Esophagus (tissue), 2 donors: ENCODE data around the gene NDOR1. TPM values are rescaled to one million over a fixed set of nuclear protein-coding genes. Genes with fewer than 3 reads are reported as not detected.

Source experiments
- polyA plus RNA-seq, 2 donors: library from polyadenylated mRNA; stranded (reverse); fragments of 200-250 nt; gene quantifications; one replicate each; pipeline ENCODE4 v1.2.3, GENCODE V29; 2013
- donor health status: healthy with polysubstance abuse.
- donor health status: Bipolar disorder and iron deficiency.

Gene NDOR1
- polyA plus RNA-seq, 2 donors, result 5.7 to 12.2 TPM

Other genes starting within 250 kb of the NDOR1 start
- 10 to 100 TPM; 18.4 to 42.3 TPM for gene PTGDS, start 228.2 kb upstream of the NDOR1 start, polyA plus RNA-seq
- under 1 TPM; 0.20 to 0.55 TPM for gene LCNL1, start 222.7 kb upstream of the NDOR1 start, polyA plus RNA-seq
- gene PAXX, start 213.3 kb upstream of the NDOR1 start, polyA plus RNA-seq, result 100 to 1,000 TPM in 1 of 2 donors, 10 to 100 TPM in 1; 49.7 to 119 TPM
- gene CLIC3, start 209.1 kb upstream of the NDOR1 start, polyA plus RNA-seq, result 100 to 1,000 TPM; 351 to 474 TPM
- 10 to 100 TPM in 1 of 2 donors, 1 to 10 TPM in 1; 7.7 to 14.7 TPM for gene ABCA2, start 177.5 kb upstream of the NDOR1 start, polyA plus RNA-seq
- gene FUT7, start 173.6 kb upstream of the NDOR1 start, polyA plus RNA-seq, result under 1 TPM; 0.08 to 0.39 TPM
- gene NPDC1, start 159.5 kb upstream of the NDOR1 start, polyA plus RNA-seq, result 10 to 100 TPM; 33.1 to 44.3 TPM
- gene ENTPD2, start 151.6 kb upstream of the NDOR1 start, polyA plus RNA-seq, result 1 to 10 TPM; 1.5 to 1.6 TPM
- gene SAPCD2, start 135.1 kb upstream of the NDOR1 start, polyA plus RNA-seq, result 1 to 10 TPM; 7.5 to 9.0 TPM
- gene UAP1L1, start 128.2 kb upstream of the NDOR1 start, polyA plus RNA-seq, result 1 to 10 TPM; 2.9 to 3.8 TPM
- gene MAN1B1, start 118.7 kb upstream of the NDOR1 start, polyA plus RNA-seq, result 10 to 100 TPM; 28.5 to 42.3 TPM
- 100 to 1,000 TPM in 1 of 2 donors, 10 to 100 TPM in 1; 90.4 to 129 TPM for gene DPP7, start 91.0 kb upstream of the NDOR1 start, polyA plus RNA-seq
- gene GRIN1, start 66.5 kb upstream of the NDOR1 start, polyA plus RNA-seq, result under 1 TPM; 0.06 to 0.14 TPM
- under 1 TPM; 0.24 to 0.81 TPM for gene LRRC26, start 35.6 kb upstream of the NDOR1 start, polyA plus RNA-seq
- not detected for gene TMEM210, start 33.6 kb upstream of the NDOR1 start, polyA plus RNA-seq
- gene ANAPC2, start 17.1 kb upstream of the NDOR1 start, polyA plus RNA-seq, result 10 to 100 TPM; 27.7 to 47.3 TPM
- 100 to 1,000 TPM; 104 TPM for gene SSNA1, start 17.0 kb upstream of the NDOR1 start, polyA plus RNA-seq
- gene TPRN, start 5.0 kb upstream of the NDOR1 start, polyA plus RNA-seq, result 10 to 100 TPM; 12.8 to 19.9 TPM
- 10 to 100 TPM; 21.6 to 27.5 TPM for gene TMEM203, start 52 bp upstream of the NDOR1 start, polyA plus RNA-seq
- gene RNF208, start 16.5 kb downstream of the NDOR1 start, polyA plus RNA-seq, result 10 to 100 TPM; 13.3 to 28.5 TPM
- gene CYSRT1, start 19.5 kb downstream of the NDOR1 start, polyA plus RNA-seq, result 100 to 1,000 TPM; 334 to 342 TPM
- gene RNF224, start 21.8 kb downstream of the NDOR1 start, polyA plus RNA-seq, result 1 to 10 TPM; 3.7 to 5.5 TPM
- 1 to 10 TPM; 1.3 to 1.6 TPM for gene SLC34A3, start 25.2 kb downstream of the NDOR1 start, polyA plus RNA-seq
- gene TUBB4B, start 35.6 kb downstream of the NDOR1 start, polyA plus RNA-seq, result 100 to 1,000 TPM; 415 to 578 TPM
- not detected for gene STPG3, start 45.6 kb downstream of the NDOR1 start, polyA plus RNA-seq
- gene NELFB, start 49.6 kb downstream of the NDOR1 start, polyA plus RNA-seq, result 10 to 100 TPM; 31.7 to 34.7 TPM
- 1 to 10 TPM; 1.5 to 4.3 TPM for gene TOR4A, start 72.0 kb downstream of the NDOR1 start, polyA plus RNA-seq
- gene NRARP, start 96.6 kb downstream of the NDOR1 start, polyA plus RNA-seq, result 1 to 10 TPM; 1.6 to 7.8 TPM
- 10 to 100 TPM in 1 of 2 donors, 1 to 10 TPM in 1; 9.7 to 20.8 TPM for gene EXD3, start 217.5 kb downstream of the NDOR1 start, polyA plus RNA-seq
- gene NOXA1, start 217.7 kb downstream of the NDOR1 start, polyA plus RNA-seq, result 10 to 100 TPM in 1 of 2 donors, 1 to 10 TPM in 1; 6.5 to 14.3 TPM
- under 1 TPM; 0.04 to 0.05 TPM for gene ENTPD8, start 235.7 kb downstream of the NDOR1 start, polyA plus RNA-seq